NCI-H226 (cell line): ENCODE data around the gene FADS3.

Source experiments
- DNase-seq: peaks from one replicate; pipeline ENCODE4 v3.0.0-alpha.2; 2015

Gene FADS3

GRCh38 chr11:61897387-61898246, 6.3 kb upstream of the FADS3 start:
- no peak for DNase-seq

- no peak for DNase-seq
These were observed 5.5 kb upstream of the FADS3 start for GRCh38 chr11:61896665-61897386.

- DNase-seq = no peak
These were observed 4.3 kb upstream of the FADS3 start for GRCh38 chr11:61895718-61896059.

- no peak for DNase-seq
These were observed 3.8 kb upstream of the FADS3 start for GRCh38 chr11:61895046-61895717.

- DNase-seq = peak; percentile 72
These were observed 2.6 kb upstream of the FADS3 start for GRCh38 chr11:61893981-61894380.

GRCh38 chr11:61892085-61892370, 683 bp upstream of the FADS3 start:
- DNase-seq = no peak

GRCh38 chr11:61890529-61891330, 615 bp downstream of the FADS3 start:
- peak; percentile 41 for DNase-seq

GRCh38 chr11:61889831-61890230, 1.5 kb downstream of the FADS3 start:
- DNase-seq = no peak

- no peak for DNase-seq
These were observed 2.8 kb downstream of the FADS3 start for GRCh38 chr11:61888590-61888989.

- peak; percentile 97 for DNase-seq
These were observed 3.4 kb downstream of the FADS3 start for GRCh38 chr11:61887839-61888494.

GRCh38 chr11:61886643-61887042, 4.7 kb downstream of the FADS3 start:
- DNase-seq = no peak

GRCh38 chr11:61885784-61886580, 5.4 kb downstream of the FADS3 start:
- DNase-seq = no peak

- no peak for DNase-seq
These were observed 6.1 kb downstream of the FADS3 start for GRCh38 chr11:61885166-61885778.

GRCh38 chr11:61883947-61884346, 7.4 kb downstream of the FADS3 start:
- DNase-seq = no peak

GRCh38 chr11:61883327-61883726, 8.0 kb downstream of the FADS3 start:
- no peak for DNase-seq

GRCh38 chr11:61882879-61883278, 8.5 kb downstream of the FADS3 start:
- DNase-seq = no peak

GRCh38 chr11:61882267-61882666, 9.1 kb downstream of the FADS3 start:
- peak; percentile 53 for DNase-seq

- DNase-seq = no peak
These were observed 9.9 kb downstream of the FADS3 start for GRCh38 chr11:61881397-61881796.

GRCh38 chr11:61880454-61880853, 10.9 kb downstream of the FADS3 start:
- no peak for DNase-seq

GRCh38 chr11:61880031-61880430, 11.3 kb downstream of the FADS3 start:
- no peak for DNase-seq

- DNase-seq = no peak
These were observed 12.2 kb downstream of the FADS3 start for GRCh38 chr11:61879152-61879551.
